Measurements from ENCODE around the gene NRN1L.
A peak's percentile ranks its signal among the peaks of the same experiment; 100 is the strongest.

NRN1L gene

DNA sequence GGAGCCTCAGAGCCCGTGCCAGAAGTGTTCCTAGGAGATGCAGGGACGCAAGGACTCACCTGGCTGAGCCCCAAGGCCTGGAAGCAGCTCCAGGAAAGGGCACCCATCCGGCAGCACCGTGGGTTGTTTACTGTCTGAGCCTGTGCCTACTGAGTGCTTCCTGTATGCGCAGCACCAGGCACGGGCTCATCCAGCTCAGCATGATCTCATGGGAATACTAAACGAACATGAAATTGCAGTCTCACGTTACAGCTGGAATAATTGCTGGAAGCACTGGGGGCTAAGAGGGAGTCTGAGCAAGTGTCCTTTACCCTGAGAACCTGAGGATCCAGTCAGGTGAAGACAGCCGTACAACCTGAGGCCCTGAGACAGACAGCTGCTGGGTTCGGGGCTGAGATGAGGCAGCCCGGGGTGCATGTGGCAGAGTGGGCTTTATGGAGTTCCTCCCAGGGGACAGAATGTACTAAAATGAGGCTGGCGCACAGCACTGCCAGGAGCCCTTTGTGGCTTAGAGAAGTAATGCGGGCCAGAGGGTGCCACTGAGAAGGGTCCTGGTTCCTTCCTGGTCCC, 41.6 kb downstream of the NRN1L start:
- Histone ChIP-seq H3K36me3 (ENCODE audit: control insufficient read depth in 5 of 5, insufficient read depth in 5 of 5, low read length in 5 of 5) (peaks cover 0 to 63% (median 36%) of the 10 kb centered on the region in 5 donors), H3K4me3 (ENCODE audit: low read depth in 1 of 5, low read length in 5 of 5) (peak overlapping the region in 1 of 5 donors; percentile 8), H3K9ac (ENCODE audit: low read length in 5 of 5) (peak overlapping the region in 3 of 5 donors; percentile 22 to 53 (median 33)), H3K4me1 (ENCODE audit: control insufficient read depth in 5 of 5, insufficient read depth in 5 of 5, low read length in 5 of 5) (peaks cover 7 to 25% (median 23%) of the 10 kb centered on the region in 5 donors), H3K27me3 (ENCODE audit: control insufficient read depth in 5 of 5, insufficient read depth in 4 of 5, low read length in 5 of 5) (no peaks in the 10 kb centered on the region), H3K9me3 (ENCODE audit: control insufficient read depth in 5 of 5, low read length in 5 of 5) (no peaks in the 10 kb centered on the region), H3K27ac (ENCODE audit: low read depth, low read length) (no peak overlapping the region)

DNA sequence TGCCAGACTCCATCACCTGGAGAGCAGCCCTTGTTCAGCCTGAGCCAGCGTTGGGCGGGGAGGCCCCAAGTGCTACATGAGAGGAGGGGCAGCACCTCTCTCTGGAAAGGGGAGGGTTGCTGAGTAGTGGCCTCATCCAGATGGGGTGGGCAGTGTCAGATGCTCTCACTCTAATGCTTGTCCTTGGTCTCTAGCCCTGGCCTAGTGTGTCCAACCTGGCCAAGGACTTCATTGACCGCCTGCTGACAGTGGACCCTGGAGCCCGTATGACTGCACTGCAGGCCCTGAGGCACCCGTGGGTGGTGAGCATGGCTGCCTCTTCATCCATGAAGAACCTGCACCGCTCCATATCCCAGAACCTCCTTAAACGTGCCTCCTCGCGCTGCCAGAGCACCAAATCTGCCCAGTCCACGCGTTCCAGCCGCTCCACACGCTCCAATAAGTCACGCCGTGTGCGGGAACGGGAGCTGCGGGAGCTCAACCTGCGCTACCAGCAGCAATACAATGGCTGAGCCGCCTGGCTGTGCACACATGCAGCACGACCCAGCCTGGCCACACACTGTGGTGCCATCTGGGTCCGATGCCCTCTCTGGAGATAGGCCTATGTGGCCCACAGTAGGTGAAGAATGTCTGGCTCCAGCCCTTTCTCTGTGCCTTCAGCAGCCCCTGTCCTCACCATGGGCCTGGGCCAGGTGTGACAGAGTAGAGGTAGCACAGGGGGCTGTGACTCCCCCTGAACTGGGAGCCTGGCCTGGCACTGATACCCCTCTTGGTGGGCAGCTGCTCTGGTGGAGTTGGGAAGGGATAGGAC, 42.7 kb downstream of the NRN1L start:
- Histone ChIP-seq H3K27me3 (ENCODE audit: control insufficient read depth in 5 of 5, insufficient read depth in 4 of 5, low read length in 5 of 5) (no peaks in the 10 kb centered on the region), H3K9ac (ENCODE audit: low read length in 5 of 5) (peak overlapping the region in 1 of 5 donors; percentile 33), H3K9me3 (ENCODE audit: control insufficient read depth in 5 of 5, low read length in 5 of 5) (no peaks in the 10 kb centered on the region), H3K4me1 (ENCODE audit: control insufficient read depth in 5 of 5, insufficient read depth in 5 of 5, low read length in 5 of 5) (peaks cover 7 to 25% (median 23%) of the 10 kb centered on the region in 5 donors), H3K27ac (ENCODE audit: low read depth, low read length) (no peak overlapping the region), H3K36me3 (ENCODE audit: control insufficient read depth in 5 of 5, insufficient read depth in 5 of 5, low read length in 5 of 5) (peaks cover 0 to 71% (median 37%) of the 10 kb centered on the region in 5 donors), H3K4me3 (ENCODE audit: low read depth in 1 of 5, low read length in 5 of 5) (no peak overlapping the region)

DNA sequence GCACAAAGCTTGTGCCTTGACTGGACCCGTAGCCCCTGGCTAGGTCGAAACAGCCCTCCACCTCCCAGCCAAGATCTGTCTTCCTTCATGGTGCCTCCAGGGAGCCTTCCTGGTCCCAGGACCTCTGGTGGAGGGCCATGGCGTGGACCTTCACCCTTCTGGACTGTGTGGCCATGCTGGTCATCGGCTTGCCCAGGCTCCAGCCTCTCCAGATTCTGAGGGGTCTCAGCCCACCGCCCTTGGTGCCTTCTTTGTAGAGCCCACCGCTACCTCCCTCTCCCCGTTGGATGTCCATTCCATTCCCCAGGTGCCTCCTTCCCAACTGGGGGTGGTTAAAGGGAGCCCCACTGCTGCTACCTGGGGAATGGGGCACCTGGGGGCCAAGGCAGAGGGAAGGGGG, 43.5 kb downstream of the NRN1L start:
- Histone ChIP-seq H3K4me3 (ENCODE audit: low read depth in 1 of 5, low read length in 5 of 5) (no peak overlapping the region), H3K27me3 (ENCODE audit: control insufficient read depth in 5 of 5, insufficient read depth in 4 of 5, low read length in 5 of 5) (no peaks in the 10 kb centered on the region), H3K27ac (ENCODE audit: low read depth, low read length) (no peak overlapping the region), H3K9me3 (ENCODE audit: control insufficient read depth in 5 of 5, low read length in 5 of 5) (no peaks in the 10 kb centered on the region), H3K36me3 (ENCODE audit: control insufficient read depth in 5 of 5, insufficient read depth in 5 of 5, low read length in 5 of 5) (peaks cover 0 to 66% (median 38%) of the 10 kb centered on the region in 5 donors), H3K9ac (ENCODE audit: low read length in 5 of 5) (no peak overlapping the region), H3K4me1 (ENCODE audit: control insufficient read depth in 5 of 5, insufficient read depth in 5 of 5, low read length in 5 of 5) (peaks cover 7 to 25% (median 23%) of the 10 kb centered on the region in 5 donors)

DNA sequence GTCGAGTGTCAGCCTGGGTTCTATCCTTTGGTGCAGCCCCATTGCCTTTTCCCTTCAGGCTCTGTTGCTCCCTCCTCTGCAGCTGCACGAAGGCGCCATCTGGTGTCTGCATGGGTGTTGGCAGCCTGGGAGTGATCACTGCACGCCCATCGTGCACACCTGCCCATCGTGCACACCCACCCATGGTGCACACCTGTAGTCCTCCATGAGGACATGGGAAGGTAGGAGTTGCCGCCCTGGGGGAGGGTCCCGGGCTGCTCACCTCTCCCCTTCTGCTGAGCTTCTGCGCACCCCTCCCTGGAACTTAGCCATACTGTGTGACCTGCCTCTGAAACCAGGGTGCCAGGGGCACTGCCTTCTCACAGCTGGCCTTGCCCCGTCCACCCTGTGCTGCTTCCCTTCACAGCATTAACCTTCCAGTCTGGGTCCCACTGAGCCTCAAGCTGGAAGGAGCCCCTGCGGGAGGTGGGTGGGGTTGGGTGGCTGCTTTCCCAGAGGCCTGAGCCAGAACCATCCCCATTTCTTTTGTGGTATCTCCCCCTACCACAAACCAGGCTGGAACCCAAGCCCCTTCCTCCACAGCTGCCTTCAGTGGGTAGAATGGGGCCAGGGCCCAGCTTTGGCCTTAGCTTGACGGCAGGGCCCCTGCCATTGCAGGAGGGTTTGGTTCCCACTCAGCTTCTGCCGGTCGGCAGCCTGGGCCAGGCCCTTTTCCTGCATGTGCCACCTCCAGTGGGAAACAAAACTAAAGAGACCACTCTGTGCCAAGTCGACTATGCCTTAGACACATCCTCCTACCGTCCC, 44.1 kb downstream of the NRN1L start:
- peaks cover 0 to 63% (median 38%) of the 10 kb centered on the region in 5 donors for H3K36me3 ChIP-seq (ENCODE audit: control insufficient read depth in 5 of 5, insufficient read depth in 5 of 5, low read length in 5 of 5)
- H3K27me3 ChIP-seq (ENCODE audit: control insufficient read depth in 5 of 5, insufficient read depth in 4 of 5, low read length in 5 of 5): no peaks in the 10 kb centered on the region
- no peak overlapping the region for H3K27ac ChIP-seq (ENCODE audit: low read depth, low read length)
- no peak overlapping the region for H3K9ac ChIP-seq (ENCODE audit: low read length in 5 of 5)
- H3K4me1 ChIP-seq (ENCODE audit: control insufficient read depth in 5 of 5, insufficient read depth in 5 of 5, low read length in 5 of 5): peaks cover 7 to 25% (median 23%) of the 10 kb centered on the region in 5 donors
- H3K9me3 ChIP-seq (ENCODE audit: control insufficient read depth in 5 of 5, low read length in 5 of 5): no peaks in the 10 kb centered on the region
- H3K4me3 ChIP-seq (ENCODE audit: low read depth in 1 of 5, low read length in 5 of 5): no peak overlapping the region

DNA sequence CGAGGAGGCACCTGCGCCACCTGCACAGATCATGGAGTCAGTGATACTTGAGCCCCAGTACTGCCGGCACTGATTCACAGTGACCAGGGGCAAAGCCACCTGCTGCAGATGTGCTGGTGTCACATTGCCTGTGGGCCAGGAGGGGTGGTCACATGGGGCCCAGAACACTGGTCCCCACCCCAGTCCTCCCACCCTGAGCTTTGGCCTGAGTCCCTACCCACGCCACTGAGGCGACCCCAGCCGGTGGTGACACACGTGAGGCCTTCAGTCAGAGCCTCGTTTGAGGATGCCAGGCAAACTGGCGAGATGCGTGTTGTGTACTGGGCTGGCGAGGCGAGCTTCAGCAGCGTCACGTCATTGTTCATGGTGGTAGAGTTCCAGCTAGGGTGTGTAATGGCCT, 45.5 kb downstream of the NRN1L start:
- Histone ChIP-seq H3K4me1 (ENCODE audit: control insufficient read depth in 5 of 5, insufficient read depth in 5 of 5, low read length in 5 of 5) (peaks cover 9 to 31% (median 30%) of the 10 kb centered on the region in 5 donors), H3K27ac (ENCODE audit: low read depth, low read length) (no peak overlapping the region), H3K9ac (ENCODE audit: low read length in 5 of 5) (no peak overlapping the region), H3K27me3 (ENCODE audit: control insufficient read depth in 5 of 5, insufficient read depth in 4 of 5, low read length in 5 of 5) (no peaks in the 10 kb centered on the region), H3K4me3 (ENCODE audit: low read depth in 1 of 5, low read length in 5 of 5) (no peak overlapping the region), H3K9me3 (ENCODE audit: control insufficient read depth in 5 of 5, low read length in 5 of 5) (no peaks in the 10 kb centered on the region), H3K36me3 (ENCODE audit: control insufficient read depth in 5 of 5, insufficient read depth in 5 of 5, low read length in 5 of 5) (peaks cover 0 to 72% (median 44%) of the 10 kb centered on the region in 5 donors)

DNA sequence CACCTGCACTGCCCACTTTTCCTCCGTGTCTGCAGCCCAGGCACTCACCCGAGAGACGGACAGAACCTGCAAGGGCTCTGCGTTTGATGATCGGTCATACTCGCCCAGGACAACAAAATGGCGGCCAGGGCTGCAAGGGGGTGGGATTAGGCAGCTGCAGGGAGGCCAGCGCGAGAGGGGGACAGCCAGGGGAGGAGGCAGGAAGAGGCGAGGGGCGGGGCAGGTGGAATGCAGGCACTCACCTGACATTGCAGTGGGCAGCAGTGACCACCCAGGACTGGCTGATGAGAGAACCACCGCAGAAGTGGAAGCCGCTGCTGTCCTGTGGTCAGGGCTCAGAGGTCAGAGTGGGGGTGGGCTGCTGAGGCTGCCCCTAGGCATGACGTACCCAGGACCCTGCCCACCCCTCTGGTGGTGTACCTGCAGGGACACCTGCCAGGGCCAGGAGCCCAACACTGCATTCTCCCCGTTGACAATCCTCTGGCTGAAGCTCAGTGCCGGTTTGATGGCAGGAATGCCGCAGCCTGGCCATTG, 46.1 kb downstream of the NRN1L start:
- H3K27me3 ChIP-seq (ENCODE audit: control insufficient read depth in 5 of 5, insufficient read depth in 4 of 5, low read length in 5 of 5): no peaks in the 10 kb centered on the region
- H3K36me3 ChIP-seq (ENCODE audit: control insufficient read depth in 5 of 5, insufficient read depth in 5 of 5, low read length in 5 of 5): peaks cover 0 to 72% (median 44%) of the 10 kb centered on the region in 5 donors
- no peak overlapping the region for H3K9ac ChIP-seq (ENCODE audit: low read length in 5 of 5)
- no peaks in the 10 kb centered on the region for H3K9me3 ChIP-seq (ENCODE audit: control insufficient read depth in 5 of 5, low read length in 5 of 5)
- peaks cover 13 to 31% (median 31%) of the 10 kb centered on the region in 5 donors for H3K4me1 ChIP-seq (ENCODE audit: control insufficient read depth in 5 of 5, insufficient read depth in 5 of 5, low read length in 5 of 5)
- H3K27ac ChIP-seq (ENCODE audit: low read depth, low read length): no peak overlapping the region
- H3K4me3 ChIP-seq (ENCODE audit: low read depth in 1 of 5, low read length in 5 of 5): no peak overlapping the region

DNA sequence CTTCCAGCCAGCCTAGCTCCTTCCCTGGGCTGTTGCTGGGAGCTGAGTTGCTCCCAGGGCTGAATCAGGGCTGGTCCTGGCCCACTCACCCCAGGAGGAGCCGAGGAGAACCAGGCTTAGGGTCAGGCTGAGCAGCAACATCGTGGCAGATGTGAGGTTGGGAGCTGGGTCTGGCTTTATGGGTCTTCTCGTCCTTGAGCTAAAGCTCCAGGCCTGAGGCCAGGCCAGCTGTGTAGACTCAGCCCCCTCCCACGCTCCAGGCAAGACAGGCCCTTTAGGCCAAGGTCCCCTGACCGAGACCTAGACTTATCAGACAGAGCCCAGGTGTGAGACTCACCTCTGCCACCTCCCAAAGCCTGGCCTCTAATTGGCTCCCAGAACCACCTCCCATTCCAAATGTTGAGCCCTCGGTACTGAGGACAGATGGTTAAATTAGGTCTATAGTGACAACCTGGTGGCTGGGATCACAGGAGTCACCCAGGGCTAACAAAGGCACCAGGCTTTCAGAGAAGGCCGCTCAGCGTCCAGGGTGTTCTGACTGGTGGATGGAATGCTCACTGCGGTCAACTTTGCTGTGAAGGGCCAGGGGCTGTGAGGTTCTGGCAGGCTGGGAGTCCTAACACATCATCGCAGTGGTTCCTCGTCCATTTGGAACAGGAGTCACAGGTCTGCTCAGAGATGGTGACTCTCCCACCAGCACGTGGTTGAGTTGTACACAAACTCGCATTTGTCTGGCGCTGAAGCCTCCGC, 47.2 kb downstream of the NRN1L start, which contains the start of gene CTRL:
Gene CTRL (minus strand): TSS at position 151 of the 750 bp plus-strand sequence. CDS start 10 bp downstream, at position 141.
- Histone ChIP-seq H3K9ac (ENCODE audit: low read length in 5 of 5) (no peak within 1 kb of the TSS), H3K9me3 (ENCODE audit: control insufficient read depth in 5 of 5, low read length in 5 of 5) (no peaks in the 10 kb centered on the region), H3K27ac (ENCODE audit: low read depth, low read length) (no peak within 1 kb of the TSS), H3K4me1 (ENCODE audit: control insufficient read depth in 5 of 5, insufficient read depth in 5 of 5, low read length in 5 of 5) (peaks cover 5 to 31% (median 22%) of the 10 kb centered on the region in 5 donors), H3K36me3 (ENCODE audit: control insufficient read depth in 5 of 5, insufficient read depth in 5 of 5, low read length in 5 of 5) (peaks cover 0 to 72% (median 44%) of the 10 kb centered on the region in 5 donors), H3K27me3 (ENCODE audit: control insufficient read depth in 5 of 5, insufficient read depth in 4 of 5, low read length in 5 of 5) (no peaks in the 10 kb centered on the region), H3K4me3 (ENCODE audit: low read depth in 1 of 5, low read length in 5 of 5) (no peak within 1 kb of the TSS)

DNA sequence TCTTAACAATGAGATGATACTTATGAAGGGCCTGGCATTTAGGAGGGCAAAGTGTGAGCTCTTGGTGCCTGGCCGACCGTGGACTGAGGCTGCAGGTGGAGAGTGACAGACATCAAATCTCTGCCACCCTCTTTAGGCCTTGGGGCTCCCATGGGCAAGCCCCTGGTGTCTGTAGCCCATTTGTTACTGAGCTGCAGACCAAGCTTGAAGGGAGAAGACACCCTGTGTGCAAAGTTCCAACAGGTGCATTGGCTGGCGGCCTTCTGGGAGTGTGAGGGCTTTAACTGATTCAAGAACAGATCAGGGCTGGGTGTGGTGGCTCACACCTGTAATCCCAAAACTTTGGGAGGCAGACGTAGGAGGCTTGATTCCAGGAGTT, 47.8 kb downstream of the NRN1L start:
- no peak overlapping the region for H3K9ac ChIP-seq (ENCODE audit: low read length in 5 of 5)
- peaks cover 0 to 67% (median 40%) of the 10 kb centered on the region in 5 donors for H3K36me3 ChIP-seq (ENCODE audit: control insufficient read depth in 5 of 5, insufficient read depth in 5 of 5, low read length in 5 of 5)
- no peaks in the 10 kb centered on the region for H3K27me3 ChIP-seq (ENCODE audit: control insufficient read depth in 5 of 5, insufficient read depth in 4 of 5, low read length in 5 of 5)
- no peaks in the 10 kb centered on the region for H3K9me3 ChIP-seq (ENCODE audit: control insufficient read depth in 5 of 5, low read length in 5 of 5)
- peaks cover 5 to 34% (median 26%) of the 10 kb centered on the region in 5 donors for H3K4me1 ChIP-seq (ENCODE audit: control insufficient read depth in 5 of 5, insufficient read depth in 5 of 5, low read length in 5 of 5)
- H3K27ac ChIP-seq (ENCODE audit: low read depth, low read length): no peak overlapping the region
- no peak overlapping the region for H3K4me3 ChIP-seq (ENCODE audit: low read depth in 1 of 5, low read length in 5 of 5)

DNA sequence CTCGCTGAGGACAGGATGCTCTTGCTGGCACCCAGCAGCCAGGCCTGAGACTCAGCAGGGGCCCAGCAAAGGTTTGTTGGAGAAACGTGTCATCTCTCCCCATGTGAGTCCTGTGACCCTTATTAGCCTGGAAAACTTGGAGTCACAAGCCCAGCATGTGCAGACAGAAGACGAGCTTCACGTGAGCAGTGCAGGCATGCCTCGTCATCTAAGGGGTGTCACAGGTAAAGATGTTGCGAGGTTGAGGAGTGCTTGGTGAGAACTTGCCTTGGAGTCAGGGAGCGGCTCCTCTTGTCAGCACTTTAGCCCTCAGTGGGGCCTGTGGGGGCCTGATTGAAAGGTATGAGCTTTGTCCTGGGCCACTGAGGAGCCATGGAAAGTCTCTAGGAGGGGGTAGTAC, 49.1 kb downstream of the NRN1L start:
- H3K36me3 ChIP-seq (ENCODE audit: control insufficient read depth in 5 of 5, insufficient read depth in 5 of 5, low read length in 5 of 5): peaks cover 0 to 54% (median 29%) of the 10 kb centered on the region in 5 donors
- peaks cover 5 to 36% (median 27%) of the 10 kb centered on the region in 5 donors for H3K4me1 ChIP-seq (ENCODE audit: control insufficient read depth in 5 of 5, insufficient read depth in 5 of 5, low read length in 5 of 5)
- no peaks in the 10 kb centered on the region for H3K27me3 ChIP-seq (ENCODE audit: control insufficient read depth in 5 of 5, insufficient read depth in 4 of 5, low read length in 5 of 5)
- no peak overlapping the region for H3K9ac ChIP-seq (ENCODE audit: low read length in 5 of 5)
- H3K4me3 ChIP-seq (ENCODE audit: low read depth in 1 of 5, low read length in 5 of 5): no peak overlapping the region
- H3K27ac ChIP-seq (ENCODE audit: low read depth, low read length): no peak overlapping the region
- H3K9me3 ChIP-seq (ENCODE audit: control insufficient read depth in 5 of 5, low read length in 5 of 5): no peaks in the 10 kb centered on the region
